Mesenchymal stem cell (in vitro differentiated cells and primary cell): ENCODE results near the gene FCRLA.

ENCODE experiments used
- DNase-seq: peaks from one replicate; pipeline ENCODE4 v3.0.0-alpha.2; 2013
- H2AFZ ChIP-seq: one replicate; pipeline ENCODE4 v1.6.1; 2013; ENCODE audit warnings: low read depth, mild to moderate bottlenecking, control low read depth, inconsistent platforms, low read length, moderate library complexity
- H2AK5ac ChIP-seq: 2 replicates; pipeline ENCODE4 v1.6.1; 2013; ENCODE audit warnings: low read length, moderate library complexity, mild to moderate bottlenecking, inconsistent platforms; ENCODE audit not compliant: severe bottlenecking
- H2BK120ac ChIP-seq: one replicate; pipeline ENCODE4 v1.6.1; 2013; ENCODE audit warnings: low read depth, mild to moderate bottlenecking, inconsistent platforms, low read length, moderate library complexity
- H2BK12ac ChIP-seq, 2 experiments: one replicate each; pipeline ENCODE4 v1.6.1; 2013; ENCODE audit warnings: inconsistent platforms in 2 of 2, low read length in 2 of 2, mild to moderate bottlenecking in 2 of 2, moderate library complexity in 2 of 2, control low read depth in 1 of 2
- H2BK15ac ChIP-seq: one replicate; pipeline ENCODE4 v1.6.1; 2013; ENCODE audit warnings: mild to moderate bottlenecking, low read depth, inconsistent platforms; ENCODE audit not compliant: poor library complexity, severe bottlenecking
- H2BK5ac ChIP-seq: 2 replicates; pipeline ENCODE4 v1.6.1; 2013; ENCODE audit warnings: low read depth, mild to moderate bottlenecking, low read length, control low read depth, inconsistent platforms; ENCODE audit not compliant: poor library complexity, severe bottlenecking
- H3K14ac ChIP-seq, 2 experiments: one replicate each; pipeline ENCODE4 v1.6.1; 2013; ENCODE audit warnings: inconsistent platforms in 2 of 2, low read length in 2 of 2, control low read depth in 1 of 2, mild to moderate bottlenecking in 1 of 2, moderate library complexity in 1 of 2
- H3K18ac ChIP-seq, 2 experiments: one replicate each; pipeline ENCODE4 v1.6.1; 2013; ENCODE audit warnings: inconsistent platforms in 2 of 2, low read length in 2 of 2, control low read depth in 1 of 2, low read depth in 1 of 2, mild to moderate bottlenecking in 1 of 2
- H3K23ac ChIP-seq, 2 experiments: one replicate each; pipeline ENCODE4 v1.6.1; 2013; ENCODE audit warnings: inconsistent platforms in 2 of 2, low read length in 2 of 2, mild to moderate bottlenecking in 2 of 2, moderate library complexity in 2 of 2, control low read depth in 1 of 2
- H3K27ac ChIP-seq: 2 replicates; pipeline ENCODE4 v1.5.1; 2013; ENCODE audit warnings: mild to moderate bottlenecking, moderate library complexity, low read length, control low read depth, inconsistent platforms; ENCODE audit not compliant: poor library complexity, severe bottlenecking
- H3K27me3 ChIP-seq, 2 experiments: 2 replicates each; pipeline versions ENCODE4 v1.6.1 to v1.7.0; 2013; ENCODE audit warnings: low read length in 2 of 2, mild to moderate bottlenecking in 2 of 2, moderate library complexity in 2 of 2, control low read depth in 1 of 2, inconsistent platforms in 1 of 2; ENCODE audit not compliant: control insufficient read depth in 1 of 2, insufficient read depth in 1 of 2
- H3K36me3 ChIP-seq, 2 experiments: 2 replicates each; pipeline versions ENCODE4 v1.6.1 to v1.7.0; 2013; ENCODE audit warnings: low read length in 2 of 2, control low read depth in 1 of 2, inconsistent platforms in 1 of 2, low read depth in 1 of 2, mild to moderate bottlenecking in 1 of 2; ENCODE audit not compliant: insufficient read depth in 2 of 2, control insufficient read depth in 1 of 2
- H3K4ac ChIP-seq, 2 experiments: one replicate each; pipeline ENCODE4 v1.6.1; 2013; ENCODE audit warnings: inconsistent platforms in 2 of 2, low read length in 2 of 2, mild to moderate bottlenecking in 2 of 2, moderate library complexity in 2 of 2, control low read depth in 1 of 2, low read depth in 1 of 2
- H3K4me1 ChIP-seq: 2 replicates; pipeline ENCODE4 v1.6.1; 2013; ENCODE audit warnings: low read depth, low read length, control low read depth; ENCODE audit not compliant: control insufficient read depth, insufficient read depth
- H3K4me2 ChIP-seq: 2 replicates; pipeline ENCODE4 v1.6.1; 2013; ENCODE audit warnings: low read length, mild to moderate bottlenecking, inconsistent platforms; ENCODE audit not compliant: poor library complexity, severe bottlenecking
- H3K4me3 ChIP-seq, 2 experiments: 2 replicates each; pipeline versions ENCODE4 v1.5.1 to v1.7.0; 2013; ENCODE audit warnings: low read length in 2 of 2, mild to moderate bottlenecking in 2 of 2, control low read depth in 1 of 2, low read depth in 1 of 2; ENCODE audit not compliant: insufficient read depth in 1 of 2
- H3K79me1 ChIP-seq: replicated peaks from 2 replicates; pipeline ENCODE4 v1.6.1; 2013; ENCODE audit warnings: mild to moderate bottlenecking, control low read depth, low read length, inconsistent platforms; ENCODE audit not compliant: poor library complexity, severe bottlenecking
- H3K9ac ChIP-seq: 2 replicates; pipeline ENCODE4 v1.7.0; 2013; ENCODE audit warnings: mild to moderate bottlenecking, low read length, moderate library complexity
- H3K9me3 ChIP-seq: 2 replicates; pipeline ENCODE4 v1.7.0; 2013; ENCODE audit warnings: mild to moderate bottlenecking, low read length; ENCODE audit not compliant: control insufficient read depth
- H4K8ac ChIP-seq: one replicate; pipeline ENCODE4 v1.6.1; 2013; ENCODE audit warnings: inconsistent platforms, mild to moderate bottlenecking, low read length, moderate library complexity
- H4K91ac ChIP-seq: one replicate; pipeline ENCODE4 v1.6.1; 2013; ENCODE audit warnings: mild to moderate bottlenecking, low read length, inconsistent platforms
- WGBS: methylation state at CpG from one replicate; pipeline ENCODE4 v1.1.7; 2013; ENCODE audit warnings: mixed read lengths; 5-methylcytosine and 5-hydroxymethylcytosine counted together

The FCRLA gene

GRCh38 chr1:161737625-161738024 lies 30.6 kb downstream of the FCRLA start:
- Histone ChIP-seq H3K27me3 (peaks cover 0 to 31% of the 10 kb centered on the region in 2 experiments), H2AFZ (no peak overlapping the region), H3K4me2 (no peak overlapping the region), H2BK5ac (no peak overlapping the region), H4K8ac (no peak overlapping the region), H3K9me3 (no peaks in the 10 kb centered on the region), H3K4me3 (no peak overlapping the region), H3K23ac (no peak overlapping the region), H2BK120ac (no peak overlapping the region), H2AK5ac (no peak overlapping the region), H3K18ac (no peak overlapping the region), H3K36me3 (no peaks in the 10 kb centered on the region), H3K79me1 (no peaks in the 10 kb centered on the region), H3K27ac (no peak overlapping the region), H3K14ac (no peak overlapping the region), H3K4ac (no peak overlapping the region), H4K91ac (no peak overlapping the region), H2BK15ac (no peak overlapping the region), H3K4me1 (no peaks in the 10 kb centered on the region), H2BK12ac (no peak overlapping the region), H3K9ac (no peak overlapping the region)
- 0% methylated on average over 1 of the region's 2 CpGs for WGBS
- DNase-seq = no peak

GRCh38 chr1:161738627-161739287 lies 31.7 kb downstream of the FCRLA start:
- DNase-seq = peak; percentile 84
- Histone ChIP-seq H2BK12ac (peak overlapping the region in 1 of 2 experiments; percentile 21), H3K9me3 (no peaks in the 10 kb centered on the region), H2BK15ac (no peak overlapping the region), H3K27ac (no peak overlapping the region), H3K23ac (no peak overlapping the region), H3K27me3 (peaks cover 0 to 31% of the 10 kb centered on the region in 2 experiments), H3K36me3 (no peaks in the 10 kb centered on the region), H3K4me2 (no peak overlapping the region), H3K9ac (no peak overlapping the region), H3K4me3 (no peak overlapping the region), H2BK5ac (no peak overlapping the region), H2AFZ (no peak overlapping the region), H3K4me1 (no peaks in the 10 kb centered on the region), H3K79me1 (no peaks in the 10 kb centered on the region), H3K18ac (no peak overlapping the region), H2AK5ac (no peak overlapping the region), H2BK120ac (no peak overlapping the region), H4K8ac (no peak overlapping the region), H3K14ac (no peak overlapping the region), H3K4ac (no peak overlapping the region), H4K91ac (no peak overlapping the region)
- 94% methylated on average over 4 of the region's 4 CpGs for WGBS

- Histone ChIP-seq H2BK15ac (no peak overlapping the region), H3K27ac (no peak overlapping the region), H3K9ac (no peak overlapping the region), H3K4me3 (no peak overlapping the region), H3K79me1 (no peaks in the 10 kb centered on the region), H4K91ac (no peak overlapping the region), H3K27me3 (peaks cover 0 to 31% of the 10 kb centered on the region in 2 experiments), H2BK5ac (no peak overlapping the region), H3K23ac (no peak overlapping the region), H2BK120ac (no peak overlapping the region), H3K18ac (no peak overlapping the region), H3K9me3 (no peaks in the 10 kb centered on the region), H3K4me2 (no peak overlapping the region), H3K4me1 (no peaks in the 10 kb centered on the region), H2BK12ac (no peak overlapping the region), H4K8ac (no peak overlapping the region), H3K4ac (no peak overlapping the region), H3K36me3 (no peaks in the 10 kb centered on the region), H2AFZ (no peak overlapping the region), H2AK5ac (no peak overlapping the region), H3K14ac (no peak overlapping the region)
- WGBS = 66% methylated on average over 8 of the region's 8 CpGs
- no peak for DNase-seq
Observed at GRCh38 chr1:161739865-161740566, 33.0 kb downstream of the FCRLA start.

DNA sequence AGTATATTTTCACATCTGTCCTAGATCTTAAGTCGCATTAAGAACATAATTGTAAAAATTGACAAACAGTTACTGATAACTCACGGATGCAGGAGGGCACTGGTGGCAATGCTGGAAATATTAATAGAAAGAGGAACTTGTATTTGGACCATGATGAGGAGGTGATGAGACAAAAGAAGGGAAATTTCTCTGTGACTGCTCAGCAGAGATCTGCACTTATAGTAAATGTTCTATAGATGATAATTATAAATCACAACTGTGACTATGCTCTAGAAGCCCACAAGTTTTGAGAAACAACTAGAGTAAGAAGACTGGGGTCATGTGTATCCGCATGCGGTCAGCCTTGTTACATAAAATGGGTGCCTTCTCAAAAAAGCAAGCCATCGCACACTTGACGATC lies 33.9 kb downstream of the FCRLA start:
- Histone ChIP-seq H2AFZ (no peak overlapping the region), H4K8ac (no peak overlapping the region), H2BK15ac (no peak overlapping the region), H3K4me1 (no peaks in the 10 kb centered on the region), H3K23ac (no peak overlapping the region), H3K9ac (no peak overlapping the region), H3K14ac (no peak overlapping the region), H2BK12ac (no peak overlapping the region), H3K79me1 (no peaks in the 10 kb centered on the region), H3K18ac (no peak overlapping the region), H3K9me3 (no peaks in the 10 kb centered on the region), H3K27ac (no peak overlapping the region), H3K27me3 (peaks cover 0 to 24% of the 10 kb centered on the region in 2 experiments), H3K36me3 (no peaks in the 10 kb centered on the region), H3K4me3 (no peak overlapping the region), H3K4ac (no peak overlapping the region), H2BK5ac (no peak overlapping the region), H2BK120ac (no peak overlapping the region), H2AK5ac (no peak overlapping the region), H4K91ac (no peak overlapping the region), H3K4me2 (no peak overlapping the region)
- 88% methylated on average over 4 of the region's 6 CpGs for WGBS
- DNase-seq = no peak
